Measurements from ENCODE around the gene NRSN1. TPM values are rescaled to one million over a fixed set of nuclear protein-coding genes. Genes with fewer than 3 reads are reported as not detected.
"Not testable (repeated sequence)": the region's sequence is repeated elsewhere in the genome, so short reads cannot be mapped to it uniquely, and the experiment has no call there.

The NRSN1 gene
- total and polyA plus RNA-seq, 9 donors, result 0.13 TPM; not detected in 8

DNA sequence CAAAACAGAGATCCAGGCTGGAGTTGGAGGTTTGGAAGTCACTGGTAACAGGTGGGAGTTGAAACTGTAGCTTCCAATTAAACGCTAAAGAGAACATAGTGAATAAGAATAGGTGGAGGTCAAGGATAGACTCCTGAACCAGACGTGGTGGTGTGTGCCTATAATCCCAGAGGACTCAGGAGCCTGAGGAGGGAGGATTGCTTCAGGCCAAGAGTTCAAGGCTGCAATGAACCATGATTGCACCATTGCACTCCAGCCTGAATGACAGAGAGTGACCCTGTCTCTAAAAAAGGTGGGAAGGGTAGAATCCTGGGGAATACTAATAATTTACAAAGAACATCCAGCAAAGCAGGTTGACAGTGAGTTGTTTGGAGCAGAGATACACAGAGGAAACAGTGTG, 13.6 kb downstream of the NRSN1 start:
- no peaks in the 10 kb centered on the region for H3K9me3 ChIP-seq

DNA sequence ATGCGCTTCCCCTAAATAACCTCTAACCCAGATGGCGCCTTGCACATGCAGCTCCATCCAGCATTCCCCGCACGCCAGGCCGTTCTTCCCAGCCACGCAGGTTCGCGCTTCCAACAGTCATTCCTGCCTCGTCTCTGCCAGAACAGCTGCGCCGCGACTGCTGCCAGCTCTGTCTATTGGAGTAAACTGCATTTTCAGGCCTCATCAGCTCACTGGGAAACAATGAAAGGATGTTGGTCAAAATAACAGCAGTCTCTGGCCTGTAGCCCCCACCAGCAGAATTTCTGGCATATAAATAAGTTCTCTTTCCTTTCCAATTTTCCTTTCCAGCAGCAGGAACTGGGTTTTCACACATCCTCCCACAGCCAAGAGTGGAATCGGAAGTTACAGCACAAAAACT, 14.6 kb downstream of the NRSN1 start:
- no peak for DNase-seq
- no peak overlapping the region for H3K4me3 ChIP-seq
- no peaks in the 10 kb centered on the region for H3K27me3 ChIP-seq
- WGBS, 3 donors, result 71 to 79% (median 72%) methylated on average over 13 of the region's 13 CpGs
- no peaks in the 10 kb centered on the region for H3K36me3 ChIP-seq
- intact Hi-C loops (cut with DNase I), result no loop called here
- no peaks in the 10 kb centered on the region for H3K4me1 ChIP-seq (ENCODE audit: insufficient read depth)
- TF ChIP-seq EP300 (IDR thresholded peaks at IDR 0.05) (no peak), POLR2A (IDR thresholded peaks at IDR 0.05) (no peak)
- TF ChIP-seq, protein P1, sequence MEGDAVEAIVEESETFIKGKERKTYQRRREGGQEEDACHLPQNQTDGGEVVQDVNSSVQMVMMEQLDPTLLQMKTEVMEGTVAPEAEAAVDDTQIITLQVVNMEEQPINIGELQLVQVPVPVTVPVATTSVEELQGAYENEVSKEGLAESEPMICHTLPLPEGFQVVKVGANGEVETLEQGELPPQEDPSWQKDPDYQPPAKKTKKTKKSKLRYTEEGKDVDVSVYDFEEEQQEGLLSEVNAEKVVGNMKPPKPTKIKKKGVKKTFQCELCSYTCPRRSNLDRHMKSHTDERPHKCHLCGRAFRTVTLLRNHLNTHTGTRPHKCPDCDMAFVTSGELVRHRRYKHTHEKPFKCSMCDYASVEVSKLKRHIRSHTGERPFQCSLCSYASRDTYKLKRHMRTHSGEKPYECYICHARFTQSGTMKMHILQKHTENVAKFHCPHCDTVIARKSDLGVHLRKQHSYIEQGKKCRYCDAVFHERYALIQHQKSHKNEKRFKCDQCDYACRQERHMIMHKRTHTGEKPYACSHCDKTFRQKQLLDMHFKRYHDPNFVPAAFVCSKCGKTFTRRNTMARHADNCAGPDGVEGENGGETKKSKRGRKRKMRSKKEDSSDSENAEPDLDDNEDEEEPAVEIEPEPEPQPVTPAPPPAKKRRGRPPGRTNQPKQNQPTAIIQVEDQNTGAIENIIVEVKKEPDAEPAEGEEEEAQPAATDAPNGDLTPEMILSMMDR (IDR thresholded peaks at IDR 0.05), result no peak
- H3K27ac ChIP-seq, result no peak overlapping the region
- no peaks in the 10 kb centered on the region for H3K9me3 ChIP-seq

More for the DNA sequence above, 13.6 kb downstream of the NRSN1 start:
- 9 to 20% (median 13%) methylated on average over 2 of the region's 2 CpGs for WGBS, 3 donors
- Histone ChIP-seq H3K4me3 (no peak overlapping the region), H3K27me3 (no peaks in the 10 kb centered on the region), H3K27ac (no peak overlapping the region), H3K36me3 (no peaks in the 10 kb centered on the region), H3K4me1 (ENCODE audit: insufficient read depth) (no peaks in the 10 kb centered on the region)
- no peak for DNase-seq
- intact Hi-C loops (cut with DNase I), result no loop called here
- no peak for TF ChIP-seq POLR2A (IDR thresholded peaks at IDR 0.05)
- TF ChIP-seq, protein P1 (IDR thresholded peaks at IDR 0.05), result no peak
- TF ChIP-seq EP300 (IDR thresholded peaks at IDR 0.05), result no peak

DNA sequence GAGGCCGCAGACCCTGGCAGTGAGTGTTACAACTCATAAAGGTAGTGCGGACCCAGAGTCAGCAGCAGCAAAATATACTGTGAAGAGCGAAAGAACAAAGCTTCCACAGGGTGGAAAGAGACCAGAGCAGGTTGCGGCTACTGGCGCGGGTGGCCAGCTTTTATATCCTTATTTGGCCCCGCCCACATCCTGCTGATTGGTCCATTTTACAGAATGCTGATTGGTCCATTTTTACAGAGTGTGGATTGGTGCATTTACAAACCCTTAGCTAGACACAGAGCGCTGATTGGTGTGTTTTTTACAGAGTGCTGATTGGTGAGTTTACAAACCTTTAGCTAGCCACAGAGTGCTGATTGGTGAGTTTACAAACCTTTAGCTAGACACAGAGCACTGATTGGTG, 16.7 kb downstream of the NRSN1 start:
- H3K4me1 ChIP-seq (ENCODE audit: insufficient read depth); intact Hi-C loops (cut with DNase I); H3K36me3 ChIP-seq; H3K27me3 ChIP-seq; H3K9me3 ChIP-seq; DNase-seq; H3K4me3 ChIP-seq; H3K27ac ChIP-seq: not testable (repeated sequence)
- WGBS, 3 donors, result 90 to 94% (median 91%) methylated on average over 8 of the region's 8 CpGs

DNA sequence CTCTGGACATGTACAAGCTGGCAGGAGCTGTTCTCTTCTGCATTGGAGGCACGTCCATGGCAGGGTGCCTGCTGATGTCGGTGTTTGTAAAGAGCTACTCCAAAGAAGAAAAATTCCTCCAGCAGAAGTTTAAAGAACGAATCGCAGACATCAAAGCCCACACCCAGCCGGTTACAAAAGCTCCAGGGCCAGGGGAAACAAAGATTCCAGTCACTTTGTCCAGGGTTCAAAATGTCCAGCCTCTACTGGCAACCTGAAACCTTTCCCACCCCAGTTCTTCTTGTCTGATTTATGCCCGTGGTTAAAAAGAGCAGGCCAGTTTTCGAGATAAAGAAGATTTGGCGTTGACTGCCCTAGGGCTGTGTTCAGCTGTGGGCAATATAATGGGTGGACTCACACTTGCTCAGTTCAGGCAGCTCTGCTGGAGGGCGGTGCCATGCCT, 19.7 kb downstream of the NRSN1 start:
- no peak for DNase-seq
- Histone ChIP-seq H3K9me3 (no peaks in the 10 kb centered on the region), H3K27ac (no peak overlapping the region), H3K27me3 (no peaks in the 10 kb centered on the region), H3K4me1 (ENCODE audit: insufficient read depth) (no peaks in the 10 kb centered on the region), H3K4me3 (no peak overlapping the region), H3K36me3 (no peaks in the 10 kb centered on the region)
- intact Hi-C loops (cut with DNase I), result no loop called here
- WGBS, 3 donors, result 52 to 61% (median 57%) methylated on average over 9 of the region's 9 CpGs
- TF ChIP-seq POLR2A (IDR thresholded peaks at IDR 0.05) (no peak), EP300 (IDR thresholded peaks at IDR 0.05) (no peak)
- TF ChIP-seq, protein P1 (IDR thresholded peaks at IDR 0.05), result no peak

DNA sequence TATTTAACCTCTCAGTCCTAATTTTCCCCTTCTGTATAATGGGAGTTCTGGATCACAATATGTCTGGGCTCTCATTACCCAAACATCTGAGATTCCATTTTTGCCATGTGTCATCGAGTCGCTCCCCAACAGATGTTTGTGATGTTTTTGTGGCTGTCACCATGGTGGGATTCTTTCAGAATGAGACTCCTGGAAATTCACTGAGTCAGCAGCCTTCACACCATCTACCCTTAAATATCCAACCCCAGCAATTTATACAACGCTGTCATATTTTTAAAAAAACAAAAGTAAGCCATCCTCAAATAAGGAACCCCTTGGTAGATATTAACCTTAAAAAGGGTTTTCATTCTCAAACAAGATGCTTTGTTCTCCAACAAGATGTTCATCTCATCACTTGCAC, 20.9 kb downstream of the NRSN1 start:
- Histone ChIP-seq H3K27me3 (no peaks in the 10 kb centered on the region), H3K4me1 (ENCODE audit: insufficient read depth) (no peaks in the 10 kb centered on the region), H3K27ac (no peak overlapping the region), H3K9me3 (no peaks in the 10 kb centered on the region), H3K4me3 (no peak overlapping the region), H3K36me3 (no peaks in the 10 kb centered on the region)
- WGBS, 3 donors, result 90 to 92% (median 91%) methylated on average over 3 of the region's 3 CpGs
- TF ChIP-seq, protein P1 (IDR thresholded peaks at IDR 0.05), result no peak
- no peak for TF ChIP-seq EP300 (IDR thresholded peaks at IDR 0.05)
- TF ChIP-seq POLR2A (IDR thresholded peaks at IDR 0.05), result no peak
- DNase-seq, result no peak
- intact Hi-C loops (cut with DNase I), result no loop called here
